Mesothelial cell of epicardium (in vitro differentiated cells): Measurements from ENCODE around the gene OIT3. TPM values are rescaled to one million over a fixed set of nuclear protein-coding genes. Genes with fewer than 3 reads are reported as not detected.

Experiments
- DNase-seq, 2 experiments: peaks; one replicate each; pipeline ENCODE4 v3.0.0; 2021; ENCODE audit warnings: low spot score in 2 of 2; ENCODE audit not compliant: unreplicated experiment in 2 of 2
- H3K27ac Mint-ChIP-seq: 2 replicates; pipeline ENCODE4 v1.8.0; 2021; ENCODE audit warnings: mixed read lengths
- H3K27me3 Mint-ChIP-seq: 2 replicates; pipeline ENCODE4 v1.8.0; 2021; ENCODE audit warnings: low read depth, mixed read lengths
- H3K36me3 Mint-ChIP-seq: 2 replicates; pipeline ENCODE4 v1.8.0; 2021; ENCODE audit warnings: mixed read lengths
- H3K4me1 Mint-ChIP-seq: 2 replicates; pipeline ENCODE4 v1.8.0; 2021; ENCODE audit warnings: mixed read lengths
- H3K4me3 Mint-ChIP-seq: 2 replicates; pipeline ENCODE4 v1.8.0; 2021; ENCODE audit warnings: mild to moderate bottlenecking, moderate library complexity, mixed read lengths
- H3K9me3 Mint-ChIP-seq: 2 replicates; pipeline ENCODE4 v1.8.0; 2021; ENCODE audit warnings: mixed read lengths
- CTCF ChIP-seq: fragments of 200-600 bp; sonication (generic); IDR thresholded peaks from one replicate; pipeline ENCODE4 v1.5.0; 2021; ENCODE audit warnings: antibody characterized with exemption; ENCODE audit not compliant: unreplicated experiment
- total RNA-seq: library from RNA; stranded (reverse); gene quantifications from 3 replicates; pipeline ENCODE4 v1.2.1, GENCODE V29; 2021

The OIT3 gene
- total RNA-seq, 1 donor from 2014 or later, result 0.34 TPM

DNA sequence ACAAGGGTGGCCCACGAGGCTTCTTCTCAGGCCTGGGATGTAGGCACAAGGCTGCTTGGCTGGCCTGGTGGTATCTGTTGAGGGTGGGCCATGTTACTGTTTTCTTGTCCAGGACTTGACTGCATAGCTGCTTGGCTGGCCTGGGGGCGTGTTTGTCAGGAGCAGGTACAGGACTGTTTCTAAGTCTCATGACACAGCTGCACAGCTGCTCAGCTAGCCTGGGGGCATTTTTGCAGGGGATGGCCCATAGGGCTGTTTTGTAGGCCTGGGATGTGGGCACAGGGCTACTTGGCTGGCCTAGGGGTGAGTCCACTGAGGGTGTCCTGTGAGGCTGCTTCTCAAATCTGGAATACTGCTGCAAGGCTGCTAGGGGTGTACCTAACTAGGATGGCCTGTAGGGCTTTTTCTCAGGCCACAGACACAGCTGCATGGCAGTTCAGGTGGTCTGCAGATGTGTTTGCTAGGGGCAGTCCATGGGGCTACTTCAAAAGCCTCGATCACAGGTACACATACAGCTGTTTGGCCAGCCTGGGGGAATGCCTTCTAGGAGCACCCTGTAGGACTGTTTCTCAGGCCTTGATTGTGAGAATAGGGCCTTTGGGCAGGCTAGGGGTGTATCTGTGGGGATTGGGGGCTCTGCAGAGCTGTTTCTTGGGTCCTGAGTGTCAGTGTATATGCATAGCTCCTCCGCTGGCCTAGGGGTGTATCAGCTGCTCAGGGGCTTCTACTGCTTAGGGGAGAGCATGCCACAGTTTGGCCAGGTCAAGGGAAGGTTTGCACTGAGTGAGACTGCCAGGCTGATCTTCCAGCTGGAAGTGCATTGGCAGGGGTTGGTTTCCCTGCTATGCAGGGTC is 87.7 kb downstream of the OIT3 start:
- Mint-ChIP-seq H3K4me1 (no peaks in the 10 kb centered on the region), H3K27ac (no peak overlapping the region), H3K36me3 (peaks cover 15% of the 10 kb centered on the region), H3K9me3 (peaks cover 49% of the 10 kb centered on the region), H3K4me3 (no peak overlapping the region), H3K27me3 (no peaks in the 10 kb centered on the region)
- TF ChIP-seq CTCF, result no peak
- DNase-seq, result no peak

GRCh38 chr10:72981882-72982529 is 88.5 kb downstream of the OIT3 start:
- H3K27ac Mint-ChIP-seq, result no peak overlapping the region
- H3K27me3 Mint-ChIP-seq, result no peaks in the 10 kb centered on the region

More at GRCh38 chr10:72981882-72982529, 88.5 kb downstream of the OIT3 start:
- H3K4me3 Mint-ChIP-seq, result no peak overlapping the region
- TF ChIP-seq CTCF, result no peak
- H3K9me3 Mint-ChIP-seq, result peaks cover 45% of the 10 kb centered on the region
- no peak for DNase-seq
- H3K36me3 Mint-ChIP-seq, result peaks cover 13% of the 10 kb centered on the region
- H3K4me1 Mint-ChIP-seq, result no peaks in the 10 kb centered on the region

Other genes with a start within 250 kb of the OIT3 start
- 44.6 to 51.4 TPM (median 50.0 TPM) in 3 replicates for gene MCU, start 201.6 kb upstream of the OIT3 start, total RNA-seq
- not detected in 3 replicates for gene PLA2G12B, start 61.1 kb downstream of the OIT3 start, total RNA-seq
- 103 to 111 TPM (median 105 TPM) in 3 replicates for gene P4HA1, start 203.1 kb downstream of the OIT3 start, total RNA-seq
- 3.5 to 4.4 TPM (median 3.7 TPM) in 3 replicates for gene NUDT13, start 216.7 kb downstream of the OIT3 start, total RNA-seq